K562 (cell line): ENCODE data around the gene DBNDD2. TPM values are rescaled to one million over a fixed set of nuclear protein-coding genes. Genes with fewer than 3 reads are reported as not detected.

ENCODE experiments used
- CBX2 ChIP-seq: fragments of 200-600 bp; sonication (generic); IDR thresholded peaks from one replicate; pipeline ENCODE4 v1.6.1; 2012; ENCODE audit warnings: mild to moderate bottlenecking, low read length, inconsistent platforms; ENCODE audit not compliant: insufficient read depth, poor library complexity, severe bottlenecking
- EP300 ChIP-seq: IDR thresholded peaks from 2 replicates; pipeline ENCODE4 v1.6.1; 2012; ENCODE audit warnings: low read length, improper control_type of control experiment
- FOXK2 ChIP-seq, 2 experiments: fragments of 450-650 bp; IDR thresholded peaks in 1 of 2; conservative IDR thresholded peaks in 1 of 2; 2 replicates each; pipeline ENCODE4 v1.6.1; 2016; ENCODE audit warnings: low read depth in 2 of 2, mild to moderate bottlenecking in 1 of 2
- HMBOX1 ChIP-seq: sonication (generic); IDR thresholded peaks from 2 replicates; pipeline ENCODE4 v1.6.1; 2016
- HOMEZ ChIP-seq: fragments of 250-450 bp; sonication (Bioruptor Pico); IDR thresholded peaks from 2 replicates; pipeline ENCODE4 v1.4.0; 2020; ENCODE audit warnings: mild to moderate bottlenecking, moderate library complexity
- KHSRP ChIP-seq: fragments of 450-650 bp; IDR thresholded peaks from 2 replicates; pipeline ENCODE4 v1.6.1; 2017
- MAFF ChIP-seq: IDR thresholded peaks from 2 replicates; pipeline ENCODE4 v1.6.1; 2012; ENCODE audit warnings: low read length, improper control_type of control experiment
- MBD1 ChIP-seq: fragments of 250-450 bp; sonication (Bioruptor Pico); IDR thresholded peaks from 2 replicates; pipeline ENCODE4 v1.8.0; 2022; ENCODE audit warnings: inconsistent platforms
- RREB1 ChIP-seq: fragments of 250-450 bp; sonication (Bioruptor Pico); IDR thresholded peaks from 2 replicates; pipeline ENCODE4 v1.4.0; 2020
- SNAPC5 ChIP-seq: fragments of 250-450 bp; sonication (Bioruptor Pico); IDR thresholded peaks from 2 replicates; pipeline ENCODE4 v1.8.0; 2021; ENCODE audit warnings: moderate library complexity, mild to moderate bottlenecking, inconsistent platforms
- SRSF9 ChIP-seq: fragments of 200-400 bp; formaldehyde crosslinking; IDR thresholded peaks from 2 replicates; pipeline ENCODE4 v1.6.1; 2017; ENCODE audit warnings: low read depth, low read length, borderline replicate concordance
- ZNF263 ChIP-seq: sonication (generic); formaldehyde crosslinking; IDR thresholded peaks from 2 replicates; pipeline ENCODE4 v1.8.0; 2022; ENCODE audit warnings: mild to moderate bottlenecking, missing genetic modification reagents, borderline replicate concordance
- ZNF384 ChIP-seq: IDR thresholded peaks from 2 replicates; pipeline ENCODE4 v1.6.1; 2012; ENCODE audit warnings: low read depth, low read length, improper control_type of control experiment
- ZNF561 ChIP-seq: fragments of 450-650 bp; formaldehyde crosslinking; conservative IDR thresholded peaks from 2 replicates; pipeline ENCODE4 v1.4.0; 2020; ENCODE audit warnings: mild to moderate bottlenecking, moderate library complexity
- ZNF644 ChIP-seq: fragments of 200-800 bp; sonication (Bioruptor generic); IDR thresholded peaks from 2 replicates; pipeline ENCODE4 v1.6.1; 2016; ENCODE audit warnings: low read depth, missing genetic modification characterization, missing compliant biosample characterization
- ZNF76 ChIP-seq: fragments of 250-450 bp; sonication (Bioruptor Pico); IDR thresholded peaks from 2 replicates; pipeline ENCODE4 v1.4.0; 2020; ENCODE audit warnings: mild to moderate bottlenecking, moderate library complexity, borderline replicate concordance
- polyA plus RNA-seq, 8 experiments: library from polyadenylated mRNA; depleted of rRNA in 4 of 8; stranded (reverse) in 5 of 8; unstranded in 3 of 8; fragments of >200 nt; fragmentation: Nextera tagmentation in 2 of 8; fragmentation: Illumina TruSeq in 1 of 8; extraction: Ambion mirVana in 2 of 8; extraction: Trizol in 1 of 8; gene quantifications; 2 replicates each; pipeline versions ENCODE4 v1.2.1 to v1.2.3, GENCODE V29; 2011 to 2014; ENCODE audit warnings: inconsistent platforms in 1 of 8, missing spikeins in 1 of 8
- total RNA-seq, 7 experiments: library from RNA; depleted of rRNA in 6 of 7; stranded (reverse); fragments of >200 nt in 6 of 7; fragmentation: Illumina TruSeq in 2 of 7; extraction: Trizol in 2 of 7; gene quantifications; 2 replicates each; pipeline versions ENCODE4 v1.2.1 to v1.2.3, GENCODE V29; 2011 to 2021; ENCODE audit warnings: low replicate concordance in 1 of 7

The DBNDD2 gene
- total and polyA plus RNA-seq, 9 of the 15 experiments (the other 6 are each of a cell fraction or from before 2014, with no cell fraction given): 12.8 to 64.0 (median 35.8) TPM

- TF ChIP-seq EP300: no peak; the same call in 1 of the 2 replicates
- TF ChIP-seq ZNF76 (CRISPR knock-in tag): no peak
- TF ChIP-seq RREB1 (CRISPR knock-in tag): no peak
- no peak for TF ChIP-seq MAFF
- TF ChIP-seq ZNF263 (CRISPR knock-in tag): no peak
- no peak for TF ChIP-seq SNAPC5 (CRISPR knock-in tag)
- peak; percentile 87 to 99 for TF ChIP-seq FOXK2 (conservative IDR thresholded peaks at IDR 0.05 in 1 of 2, IDR thresholded peaks at IDR 0.05 in 1 of 2; ENCODE audit: low read depth in 2 of 2)
- no peak for TF ChIP-seq CBX2
- TF ChIP-seq ZNF561 (CRISPR knock-in tag): no peak
- no peak for TF ChIP-seq ZNF644 (tag)
- TF ChIP-seq ZNF384: no peak
- TF ChIP-seq HMBOX1: no peak; the same call in 1 of the 2 replicates
- no peak for TF ChIP-seq SRSF9
- TF ChIP-seq HOMEZ (CRISPR knock-in tag): no peak
- no peak for TF ChIP-seq KHSRP
- no peak for TF ChIP-seq MBD1 (CRISPR knock-in tag)
These were observed 45.1 kb upstream of the DBNDD2 start, which contains the start of gene SYS1 (continued) for GRCh38 chr20:45362804-45363610.
